BLaER1 treated with 17β-estradiol and CSF1 and Interleukin-3, amounts not matched to agents 10 nM and 100 nM (cell line): ENCODE results near the gene AMT.

Source experiments
- H3K27ac ChIP-seq, 11 experiments: shearing (Covaris generic); formaldehyde crosslinking; 2 replicates each; pipeline ENCODE4 v1.8.1; 2022
- H3K27me3 ChIP-seq, 11 experiments: shearing (Covaris generic); formaldehyde crosslinking; 2 replicates each; pipeline ENCODE4 v1.8.1; 2022
- H3K36me3 ChIP-seq, 11 experiments: shearing (Covaris generic); formaldehyde crosslinking; 2 replicates each; pipeline ENCODE4 v1.8.1; 2022
- H3K4me1 ChIP-seq, 10 experiments: shearing (Covaris generic); formaldehyde crosslinking; 2 replicates each; pipeline ENCODE4 v1.8.1; 2022
- H3K4me2 ChIP-seq, 11 experiments: shearing (Covaris generic); formaldehyde crosslinking; 2 replicates each; pipeline ENCODE4 v1.8.1; 2022
- H3K4me3 ChIP-seq, 10 experiments: shearing (Covaris generic); formaldehyde crosslinking; 2 replicates each; pipeline ENCODE4 v1.8.1; 2022
- H3K9ac ChIP-seq, 11 experiments: shearing (Covaris generic); formaldehyde crosslinking; 2 replicates each; pipeline ENCODE4 v1.8.1; 2022
- H3K9me3 ChIP-seq, 11 experiments: shearing (Covaris generic); formaldehyde crosslinking; replicated peaks in 1 of 11; 2 replicates each; pipeline ENCODE4 v1.8.1; 2022
- H4K20me1 ChIP-seq, 11 experiments: shearing (Covaris generic); formaldehyde crosslinking; 2 replicates each; pipeline ENCODE4 v1.8.1; 2022
- Cebpa-rat ChIP-seq, 11 experiments: shearing (Covaris generic); IDR thresholded peaks; 2 replicates each; pipeline ENCODE4 v1.8.1; 2022

Gene AMT

GRCh38 chr3:49388289-49388820 lies 33.9 kb downstream of the AMT start:
- Histone ChIP-seq H3K9ac (peak overlapping the region in 2 of 11 experiments; percentile 10 to 44; a peak in 1 of 22 replicates), H3K27ac (peak overlapping the region in 3 of 11 experiments; percentile 6 to 67 (median 40); a peak in 1 of 22 replicates), H3K36me3 (peaks cover 25 to 83% (median 70%) of the 10 kb centered on the region in 11 experiments; a peak in 21 of 22 replicates), H3K9me3 (no peaks in the 10 kb centered on the region), H3K4me1 (peaks cover 41 to 84% (median 52%) of the 10 kb centered on the region in 10 experiments), H3K4me3 (no peak overlapping the region), H3K4me2 (peak overlapping the region; percentile 4 to 89 (median 75); a peak in 14 of 22 replicates), H3K27me3 (no peaks in the 10 kb centered on the region), H4K20me1 (peaks cover 98 to 100% (median 100%) of the 10 kb centered on the region in 11 experiments)
- no peak for TF ChIP-seq Cebpa-rat (IDR thresholded peaks at IDR 0.05)

DNA sequence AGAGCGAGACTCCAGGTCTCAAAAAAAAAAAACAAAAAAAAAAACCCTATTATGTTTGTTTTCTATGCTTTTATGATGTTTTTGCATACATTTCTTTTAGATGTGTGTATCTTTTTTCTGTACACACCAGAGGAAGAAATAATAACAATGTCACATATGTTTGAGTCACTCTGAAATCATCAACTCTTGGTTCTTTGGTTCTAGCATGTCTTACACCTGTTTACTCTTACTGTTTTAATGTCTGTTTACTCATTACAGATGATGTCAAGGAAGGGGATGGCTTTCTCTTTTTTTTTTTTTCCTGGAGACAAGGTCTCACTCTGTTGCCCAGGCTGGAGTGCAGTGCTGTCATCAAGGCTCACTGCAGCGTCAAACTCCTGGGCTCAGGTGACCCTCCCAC lies 34.6 kb downstream of the AMT start:
- peaks cover 98 to 100% (median 100%) of the 10 kb centered on the region in 11 experiments for H4K20me1 ChIP-seq

DNA sequence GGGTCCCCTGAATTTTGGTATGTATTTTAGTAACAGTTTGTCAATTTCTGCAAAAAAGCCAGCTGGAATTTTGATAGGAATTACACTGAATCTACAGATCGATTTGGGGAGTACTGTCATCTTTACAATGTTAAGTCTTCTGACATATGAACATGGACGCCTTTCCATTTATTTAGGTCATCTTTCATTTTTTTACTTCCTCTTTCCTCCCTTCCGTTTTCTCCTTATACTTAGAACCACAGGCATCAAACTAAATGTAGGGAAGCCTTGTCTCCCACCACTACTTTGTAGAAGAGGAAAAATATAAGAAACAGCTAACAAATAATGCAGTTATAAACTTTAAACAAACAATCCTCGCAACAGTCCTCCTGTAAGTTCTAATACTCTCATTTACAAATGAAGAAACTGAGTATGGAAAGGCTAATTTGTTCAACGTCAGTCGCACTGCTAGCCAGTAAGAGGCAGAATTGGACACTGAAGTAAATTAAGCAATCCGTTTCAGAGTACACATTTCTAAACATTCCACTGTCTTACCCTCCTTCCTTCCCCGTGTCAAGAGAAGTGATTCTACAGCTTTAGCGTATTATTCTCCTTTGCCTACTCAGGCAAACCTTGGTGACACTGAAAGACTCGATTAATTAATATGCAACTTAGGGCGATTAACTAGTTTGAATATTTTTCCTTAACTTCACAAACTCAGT lies 36.1 kb downstream of the AMT start:
- H3K4me3 ChIP-seq, result peak overlapping the region in 5 of 10 experiments; percentile 7 to 34 (median 24); a peak in 5 of 20 replicates
- H3K27ac ChIP-seq, result peak overlapping the region in 10 of 11 experiments; percentile 31 to 75 (median 54); a peak in 19 of 22 replicates
- no peak for TF ChIP-seq Cebpa-rat (IDR thresholded peaks at IDR 0.05)
- H3K4me2 ChIP-seq, result peak overlapping the region; percentile 74 to 89 (median 82)
- H3K4me1 ChIP-seq, result peaks cover 41 to 91% (median 59%) of the 10 kb centered on the region in 10 experiments
- H3K27me3 ChIP-seq, result no peaks in the 10 kb centered on the region
- H3K9ac ChIP-seq, result peak overlapping the region in 10 of 11 experiments; percentile 19 to 70 (median 50); a peak in 17 of 22 replicates
- peaks cover 0 to 11% (median 2%) of the 10 kb centered on the region in 11 experiments; a peak in 8 of 22 replicates for H3K9me3 ChIP-seq
- H3K36me3 ChIP-seq, result peaks cover 18 to 86% (median 72%) of the 10 kb centered on the region in 11 experiments
- peaks cover 98 to 100% (median 100%) of the 10 kb centered on the region in 11 experiments for H4K20me1 ChIP-seq

More for the DNA sequence above, 34.6 kb downstream of the AMT start:
- Histone ChIP-seq H3K4me3 (no peak overlapping the region), H3K27me3 (no peaks in the 10 kb centered on the region), H3K4me2 (peak overlapping the region; percentile 4 to 89 (median 75); a peak in 18 of 22 replicates), H3K27ac (peak overlapping the region in 3 of 11 experiments; percentile 6 to 67 (median 40); a peak in 2 of 22 replicates), H3K9me3 (peaks cover 0 to 2% (median 0%) of the 10 kb centered on the region in 11 experiments; a peak in 1 of 22 replicates), H3K9ac (peak overlapping the region in 2 of 11 experiments; percentile 10 to 44; a peak in 1 of 22 replicates), H3K36me3 (peaks cover 22 to 83% (median 69%) of the 10 kb centered on the region in 11 experiments), H3K4me1 (peaks cover 41 to 81% (median 53%) of the 10 kb centered on the region in 10 experiments)
- TF ChIP-seq Cebpa-rat (IDR thresholded peaks at IDR 0.05), result no peak

- H3K27me3 ChIP-seq, result no peaks in the 10 kb centered on the region
- peak overlapping the region in 9 of 11 experiments; percentile 31 to 75 (median 55); a peak in 14 of 22 replicates for H3K27ac ChIP-seq
- peak overlapping the region in 3 of 10 experiments; percentile 19 to 32 (median 24); a peak in 3 of 20 replicates for H3K4me3 ChIP-seq
- H3K4me1 ChIP-seq, result peaks cover 41 to 97% (median 60%) of the 10 kb centered on the region in 10 experiments
- H3K9ac ChIP-seq, result peak overlapping the region in 5 of 11 experiments; percentile 7 to 69 (median 28); a peak in 5 of 22 replicates
- peaks cover 98 to 100% (median 100%) of the 10 kb centered on the region in 11 experiments for H4K20me1 ChIP-seq
- peaks cover 18 to 86% (median 72%) of the 10 kb centered on the region in 11 experiments for H3K36me3 ChIP-seq
- H3K9me3 ChIP-seq, result peaks cover 0 to 15% (median 6%) of the 10 kb centered on the region in 11 experiments; a peak in 10 of 22 replicates
- peak overlapping the region; percentile 74 to 89 (median 82) for H3K4me2 ChIP-seq
- no peak for TF ChIP-seq Cebpa-rat (IDR thresholded peaks at IDR 0.05)
Measured at GRCh38 chr3:49385617-49386016, 36.7 kb downstream of the AMT start.

GRCh38 chr3:49383387-49383786 lies 38.9 kb downstream of the AMT start:
- H3K4me2 ChIP-seq, result peak overlapping the region in 1 of 11 experiments; percentile 83; a peak in 1 of 22 replicates
- peaks cover 96 to 100% (median 100%) of the 10 kb centered on the region in 11 experiments for H4K20me1 ChIP-seq
- no peak overlapping the region for H3K4me3 ChIP-seq
- peaks cover 34 to 95% (median 60%) of the 10 kb centered on the region in 10 experiments for H3K4me1 ChIP-seq
- no peak for TF ChIP-seq Cebpa-rat (IDR thresholded peaks at IDR 0.05)
- H3K27me3 ChIP-seq, result no peaks in the 10 kb centered on the region
- H3K9ac ChIP-seq, result 0 out of 22 replicates have a peak overlapping the region, but pooled peaks of 1 of the 11 experiments have one; percentile 5
- peaks cover 20 to 86% (median 69%) of the 10 kb centered on the region in 11 experiments for H3K36me3 ChIP-seq
- peaks cover 4 to 35% (median 24%) of the 10 kb centered on the region in 11 experiments; a peak in 21 of 22 replicates for H3K9me3 ChIP-seq
- H3K27ac ChIP-seq, result no peak overlapping the region

GRCh38 chr3:49378249-49378895 lies 43.9 kb downstream of the AMT start:
- Histone ChIP-seq H3K4me3 (peak overlapping the region in 3 of 10 experiments; percentile 4 to 17 (median 6); a peak in 2 of 20 replicates), H3K4me2 (peak overlapping the region in 10 of 11 experiments; percentile 3 to 73 (median 64); a peak in 16 of 22 replicates), H3K9me3 (peaks cover 15 to 54% (median 34%) of the 10 kb centered on the region in 11 experiments; a peak in 21 of 22 replicates), H4K20me1 (peaks cover 99 to 100% (median 100%) of the 10 kb centered on the region in 11 experiments), H3K27ac (peak overlapping the region in 8 of 11 experiments; percentile 26 to 85 (median 60); a peak in 12 of 22 replicates), H3K4me1 (peaks cover 23 to 94% (median 64%) of the 10 kb centered on the region in 10 experiments), H3K36me3 (peaks cover 37 to 96% (median 86%) of the 10 kb centered on the region in 11 experiments), H3K27me3 (no peaks in the 10 kb centered on the region), H3K9ac (peak overlapping the region in 1 of 11 experiments; percentile 29; a peak in 3 of 22 replicates)
- TF ChIP-seq Cebpa-rat (IDR thresholded peaks at IDR 0.05), result no peak

DNA sequence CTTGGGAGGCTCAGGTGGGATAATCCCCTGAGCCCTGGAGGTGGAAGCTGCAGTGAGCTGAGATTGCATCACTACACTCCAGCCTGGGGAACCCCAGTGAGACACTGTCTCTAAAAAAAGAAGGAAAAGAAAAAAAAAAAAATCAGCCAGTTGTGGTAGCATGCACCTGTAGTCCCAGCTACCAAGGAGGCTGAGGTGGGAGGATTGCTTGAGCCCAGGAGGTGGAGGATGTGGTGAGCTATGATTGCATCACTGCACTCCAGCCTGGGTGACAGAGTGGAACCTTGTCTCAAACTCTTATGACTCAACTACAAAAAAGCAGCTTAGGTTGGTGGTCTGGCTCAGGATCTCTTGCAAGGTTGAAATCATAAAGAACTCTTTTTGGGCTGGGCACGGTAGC lies 44.8 kb downstream of the AMT start:
- Histone ChIP-seq H3K9me3 (peaks cover 15 to 49% (median 34%) of the 10 kb centered on the region in 11 experiments; a peak in 21 of 22 replicates), H3K9ac (peak overlapping the region in 5 of 11 experiments; percentile 32 to 68 (median 41); a peak in 8 of 22 replicates), H3K27me3 (no peaks in the 10 kb centered on the region), H4K20me1 (peaks cover 99 to 100% (median 100%) of the 10 kb centered on the region in 11 experiments), H3K36me3 (peaks cover 40 to 96% (median 87%) of the 10 kb centered on the region in 11 experiments), H3K4me3 (peak overlapping the region in 2 of 10 experiments; percentile 12 to 30; a peak in 3 of 20 replicates), H3K27ac (peak overlapping the region in 10 of 11 experiments; percentile 17 to 85 (median 49); a peak in 17 of 22 replicates), H3K4me2 (peak overlapping the region; percentile 34 to 73 (median 62); a peak in 21 of 22 replicates), H3K4me1 (peaks cover 23 to 95% (median 66%) of the 10 kb centered on the region in 10 experiments)
- peak in 9 of 11 experiments; percentile 45 to 92 (median 79); a peak in 13 of 22 replicates for TF ChIP-seq Cebpa-rat (IDR thresholded peaks at IDR 0.05)
